Measurements from ENCODE around the gene BRME1. TPM values are rescaled to one million over a fixed set of nuclear protein-coding genes. Genes with fewer than 3 reads are reported as not detected.

Gene BRME1
- total RNA-seq, 1 donor from 2014 or later: 9.2 TPM

DNA sequence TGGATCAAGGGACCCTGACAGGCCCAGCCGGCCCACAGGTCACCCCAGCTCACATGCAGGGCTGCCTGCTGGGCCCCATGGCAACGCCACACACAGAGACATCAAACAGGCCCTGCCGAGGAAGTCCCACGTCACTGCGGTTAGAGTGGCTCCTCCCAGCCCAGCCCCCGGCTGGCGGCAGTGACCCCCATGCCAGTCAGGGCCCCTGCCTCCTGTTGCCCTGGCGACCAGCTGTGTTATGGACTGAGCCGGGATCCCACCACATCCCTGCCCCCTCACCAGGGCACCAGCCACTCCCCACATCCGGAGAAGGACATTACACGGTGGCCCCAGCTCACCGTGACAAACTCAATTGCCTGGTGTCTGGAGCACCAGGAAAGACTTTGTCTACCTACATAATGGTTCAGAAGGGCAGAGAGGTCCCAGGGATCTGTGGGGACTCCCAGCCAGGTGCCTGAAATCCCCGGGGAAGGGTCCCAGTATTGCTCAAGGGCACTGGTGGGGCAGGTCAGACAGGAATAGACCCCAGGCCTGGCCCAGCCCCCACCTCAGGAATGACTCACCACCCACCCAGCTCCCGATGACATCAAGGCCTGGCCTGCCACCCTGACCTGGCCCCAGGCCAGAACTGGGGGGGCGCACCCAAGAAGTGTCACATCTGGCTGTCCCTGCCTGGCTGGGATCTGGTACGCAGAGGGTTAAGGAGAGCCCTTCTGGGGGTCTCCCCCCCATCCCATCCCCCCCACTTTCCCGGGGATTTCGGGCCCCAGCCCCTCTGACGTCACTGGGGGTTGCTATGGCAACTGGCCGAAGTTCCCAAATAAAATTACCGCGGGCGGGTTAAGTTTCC lies 59.1 kb downstream of the BRME1 start:
- DNase-seq (ENCODE audit: extremely low spot score, unreplicated experiment): peak; percentile 93
- Mint-ChIP-seq H3K27ac (peak overlapping the region; percentile 100), H3K36me3 (no peaks in the 10 kb centered on the region), H3K9me3 (no peaks in the 10 kb centered on the region), H3K4me3 (peak overlapping the region; percentile 86), H3K27me3 (no peaks in the 10 kb centered on the region), H3K4me1 (ENCODE audit: unreplicated experiment) (peaks cover 32% of the 10 kb centered on the region)
- TF ChIP-seq, protein P1, sequence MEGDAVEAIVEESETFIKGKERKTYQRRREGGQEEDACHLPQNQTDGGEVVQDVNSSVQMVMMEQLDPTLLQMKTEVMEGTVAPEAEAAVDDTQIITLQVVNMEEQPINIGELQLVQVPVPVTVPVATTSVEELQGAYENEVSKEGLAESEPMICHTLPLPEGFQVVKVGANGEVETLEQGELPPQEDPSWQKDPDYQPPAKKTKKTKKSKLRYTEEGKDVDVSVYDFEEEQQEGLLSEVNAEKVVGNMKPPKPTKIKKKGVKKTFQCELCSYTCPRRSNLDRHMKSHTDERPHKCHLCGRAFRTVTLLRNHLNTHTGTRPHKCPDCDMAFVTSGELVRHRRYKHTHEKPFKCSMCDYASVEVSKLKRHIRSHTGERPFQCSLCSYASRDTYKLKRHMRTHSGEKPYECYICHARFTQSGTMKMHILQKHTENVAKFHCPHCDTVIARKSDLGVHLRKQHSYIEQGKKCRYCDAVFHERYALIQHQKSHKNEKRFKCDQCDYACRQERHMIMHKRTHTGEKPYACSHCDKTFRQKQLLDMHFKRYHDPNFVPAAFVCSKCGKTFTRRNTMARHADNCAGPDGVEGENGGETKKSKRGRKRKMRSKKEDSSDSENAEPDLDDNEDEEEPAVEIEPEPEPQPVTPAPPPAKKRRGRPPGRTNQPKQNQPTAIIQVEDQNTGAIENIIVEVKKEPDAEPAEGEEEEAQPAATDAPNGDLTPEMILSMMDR (conservative IDR thresholded peaks at IDR 0.05): no peak

DNA sequence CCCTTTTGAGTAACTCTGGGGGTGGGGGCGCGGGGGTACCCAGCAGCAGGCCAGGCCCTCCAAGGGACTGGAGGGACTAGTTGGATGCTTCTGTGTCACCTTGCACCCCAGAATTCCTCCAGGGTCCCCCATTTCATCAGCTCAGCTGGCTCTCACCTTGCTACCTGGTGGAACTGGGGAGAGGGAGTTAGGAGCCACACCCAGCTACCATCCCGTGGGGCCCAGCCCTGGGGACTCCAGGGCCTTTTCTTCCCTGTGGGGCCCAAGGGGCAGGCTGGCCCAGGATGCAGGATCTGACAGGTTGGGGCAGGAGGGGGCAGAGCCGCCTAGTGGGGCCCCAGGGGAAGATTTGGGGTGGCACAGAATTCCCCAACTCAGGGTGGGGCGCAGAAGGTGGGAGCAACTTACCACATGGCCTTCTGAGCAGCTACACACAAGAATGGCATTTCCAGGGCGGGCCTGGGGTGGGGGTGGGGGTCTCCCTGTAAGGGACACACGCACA lies 61.7 kb downstream of the BRME1 start:
- H3K4me1 Mint-ChIP-seq (ENCODE audit: unreplicated experiment): peaks cover 33% of the 10 kb centered on the region
- peak overlapping the region; percentile 100 for H3K27ac Mint-ChIP-seq
- TF ChIP-seq, protein P1 (conservative IDR thresholded peaks at IDR 0.05): no peak
- no peaks in the 10 kb centered on the region for H3K27me3 Mint-ChIP-seq
- no peaks in the 10 kb centered on the region for H3K9me3 Mint-ChIP-seq
- no peak for DNase-seq (ENCODE audit: extremely low spot score, unreplicated experiment)
- H3K36me3 Mint-ChIP-seq: no peaks in the 10 kb centered on the region
- peak overlapping the region; percentile 90 for H3K4me3 Mint-ChIP-seq

- peak overlapping the region; percentile 90 for H3K4me3 Mint-ChIP-seq
- no peaks in the 10 kb centered on the region for H3K27me3 Mint-ChIP-seq
- no peak for DNase-seq (ENCODE audit: extremely low spot score, unreplicated experiment)
- H3K4me1 Mint-ChIP-seq (ENCODE audit: unreplicated experiment): peaks cover 27% of the 10 kb centered on the region
- TF ChIP-seq, protein P1 (conservative IDR thresholded peaks at IDR 0.05): no peak
- H3K36me3 Mint-ChIP-seq: no peaks in the 10 kb centered on the region
- peak overlapping the region; percentile 100 for H3K27ac Mint-ChIP-seq
- no peaks in the 10 kb centered on the region for H3K9me3 Mint-ChIP-seq
These were observed 62.6 kb downstream of the BRME1 start for GRCh38 chr19:13843104-13843921.

GRCh38 chr19:13842291-13843103 lies 63.4 kb downstream of the BRME1 start:
- peak overlapping the region; percentile 90 for H3K4me3 Mint-ChIP-seq
- TF ChIP-seq, protein P1 (conservative IDR thresholded peaks at IDR 0.05): peak; percentile 23
- no peaks in the 10 kb centered on the region for H3K9me3 Mint-ChIP-seq
- no peaks in the 10 kb centered on the region for H3K36me3 Mint-ChIP-seq
- no peaks in the 10 kb centered on the region for H3K27me3 Mint-ChIP-seq
- H3K27ac Mint-ChIP-seq: peak overlapping the region; percentile 100
- peaks cover 27% of the 10 kb centered on the region for H3K4me1 Mint-ChIP-seq (ENCODE audit: unreplicated experiment)
- DNase-seq (ENCODE audit: extremely low spot score, unreplicated experiment): no peak

DNA sequence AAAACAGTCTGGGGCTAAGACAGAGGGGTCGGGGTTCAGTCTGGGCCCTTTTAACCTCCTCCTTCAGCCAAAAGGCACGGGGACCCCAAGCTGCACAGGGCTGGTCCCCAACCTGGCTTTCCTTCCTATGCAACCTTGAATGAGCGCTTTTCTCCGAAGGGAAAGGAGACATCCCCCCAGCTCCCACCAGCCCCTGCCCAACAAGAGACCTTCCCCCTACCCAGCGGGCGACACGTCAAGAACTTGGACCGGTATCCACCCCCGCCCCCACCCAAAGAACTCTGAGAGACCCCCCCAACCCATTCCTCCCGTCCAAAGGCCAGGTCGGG lies 64.0 kb downstream of the BRME1 start:
- peak overlapping the region; percentile 89 for H3K4me3 Mint-ChIP-seq
- no peaks in the 10 kb centered on the region for H3K27me3 Mint-ChIP-seq
- TF ChIP-seq, protein P1 (conservative IDR thresholded peaks at IDR 0.05): no peak
- no peak for DNase-seq (ENCODE audit: extremely low spot score, unreplicated experiment)
- no peaks in the 10 kb centered on the region for H3K9me3 Mint-ChIP-seq
- H3K4me1 Mint-ChIP-seq (ENCODE audit: unreplicated experiment): peaks cover 27% of the 10 kb centered on the region
- H3K36me3 Mint-ChIP-seq: no peaks in the 10 kb centered on the region
- H3K27ac Mint-ChIP-seq: peak overlapping the region; percentile 89
